Esophagus squamous epithelium (tissue), 4 donors: Measurements from ENCODE around the gene ZNHIT1.

Source experiments
- POLR2A ChIP-seq, 4 donors: fragments of 450-650 bp; IDR thresholded peaks; one replicate each; pipeline ENCODE4 v1.6.1; 2017; ENCODE audit warnings: antibody characterized with exemption in 4 of 4, mild to moderate bottlenecking in 4 of 4, moderate library complexity in 3 of 4
- TF ChIP-seq, protein P1 (sequence below), 6 experiments: fragments of 450-650 bp in 4 of 6; fragments of 200-600 bp in 2 of 6; sonication (generic) in 2 of 6; IDR thresholded peaks; one replicate each; pipeline ENCODE4 v1.5.1; 2016 to 2019; ENCODE audit warnings: antibody characterized with exemption in 6 of 6, mild to moderate bottlenecking in 4 of 6, moderate library complexity in 4 of 6

GRCh38 chr7:101245147-101245668 is 27.2 kb downstream of the ZNHIT1 start:
- TF ChIP-seq, protein P1, sequence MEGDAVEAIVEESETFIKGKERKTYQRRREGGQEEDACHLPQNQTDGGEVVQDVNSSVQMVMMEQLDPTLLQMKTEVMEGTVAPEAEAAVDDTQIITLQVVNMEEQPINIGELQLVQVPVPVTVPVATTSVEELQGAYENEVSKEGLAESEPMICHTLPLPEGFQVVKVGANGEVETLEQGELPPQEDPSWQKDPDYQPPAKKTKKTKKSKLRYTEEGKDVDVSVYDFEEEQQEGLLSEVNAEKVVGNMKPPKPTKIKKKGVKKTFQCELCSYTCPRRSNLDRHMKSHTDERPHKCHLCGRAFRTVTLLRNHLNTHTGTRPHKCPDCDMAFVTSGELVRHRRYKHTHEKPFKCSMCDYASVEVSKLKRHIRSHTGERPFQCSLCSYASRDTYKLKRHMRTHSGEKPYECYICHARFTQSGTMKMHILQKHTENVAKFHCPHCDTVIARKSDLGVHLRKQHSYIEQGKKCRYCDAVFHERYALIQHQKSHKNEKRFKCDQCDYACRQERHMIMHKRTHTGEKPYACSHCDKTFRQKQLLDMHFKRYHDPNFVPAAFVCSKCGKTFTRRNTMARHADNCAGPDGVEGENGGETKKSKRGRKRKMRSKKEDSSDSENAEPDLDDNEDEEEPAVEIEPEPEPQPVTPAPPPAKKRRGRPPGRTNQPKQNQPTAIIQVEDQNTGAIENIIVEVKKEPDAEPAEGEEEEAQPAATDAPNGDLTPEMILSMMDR (IDR thresholded peaks at IDR 0.05): no peak
- TF ChIP-seq POLR2A (IDR thresholded peaks at IDR 0.05): no peak
